22Rv1 (cell line): ENCODE measurements around the gene TRAPPC2.
"Not testable (repeated sequence)": the region's sequence is repeated elsewhere in the genome, so short reads cannot be mapped to it uniquely, and the experiment has no call there.

Experiments
- H3K27ac ChIP-seq: fragments of 450-650 bp; 2 replicates; pipeline ENCODE4 v1.5.1; 2017
- CTCF ChIP-seq: fragments of 450-650 bp; IDR thresholded peaks from 2 replicates; pipeline ENCODE4 v1.5.1; 2017; ENCODE audit warnings: mild to moderate bottlenecking
- ZFX ChIP-seq: fragments of 450-650 bp; IDR thresholded peaks from 2 replicates; pipeline ENCODE4 v1.6.1; 2017; ENCODE audit warnings: antibody characterized with exemption, borderline replicate concordance

Gene TRAPPC2

GRCh38 chrX:13684361-13684760, 50.1 kb downstream of the TRAPPC2 start:
- no peak overlapping the region for H3K27ac ChIP-seq
- TF ChIP-seq CTCF (no peak), ZFX (no peak)

- TF ChIP-seq ZFX = no peak
- no peak for TF ChIP-seq CTCF
- H3K27ac ChIP-seq = no peak overlapping the region
Measured at GRCh38 chrX:13681595-13681994, 52.8 kb downstream of the TRAPPC2 start.

GRCh38 chrX:13679700-13680099, 54.7 kb downstream of the TRAPPC2 start:
- not testable (repeated sequence) for H3K27ac ChIP-seq

GRCh38 chrX:13676885-13677284, 57.5 kb downstream of the TRAPPC2 start:
- no peak for TF ChIP-seq ZFX
- H3K27ac ChIP-seq = no peak overlapping the region

GRCh38 chrX:13673016-13673415, 61.4 kb downstream of the TRAPPC2 start:
- no peak overlapping the region for H3K27ac ChIP-seq
- TF ChIP-seq ZFX (no peak), CTCF (no peak)

- TF ChIP-seq CTCF (no peak), ZFX (no peak)
- no peak overlapping the region for H3K27ac ChIP-seq
Measured at GRCh38 chrX:13670197-13670596, 64.2 kb downstream of the TRAPPC2 start.

- peak overlapping the region; percentile 75 for H3K27ac ChIP-seq
Measured at GRCh38 chrX:13669755-13670154, 64.7 kb downstream of the TRAPPC2 start.

- peak overlapping the region; percentile 75 for H3K27ac ChIP-seq
- TF ChIP-seq CTCF (no peak), ZFX (no peak)
Measured at GRCh38 chrX:13669246-13669737, 65.1 kb downstream of the TRAPPC2 start.

GRCh38 chrX:13667919-13668318, 66.5 kb downstream of the TRAPPC2 start:
- TF ChIP-seq CTCF (no peak), ZFX (no peak)
- H3K27ac ChIP-seq = peak overlapping the region; percentile 75
